Gastroesophageal sphincter (tissue), 3 donors: ENCODE measurements around the gene PSD4.

Experiments used
- EP300 ChIP-seq: sonication (generic); formaldehyde crosslinking; IDR thresholded peaks from one replicate; pipeline ENCODE4 v1.6.1; 2017; ENCODE audit warnings: antibody characterized with exemption, mild to moderate bottlenecking
- TF ChIP-seq, protein P1 (sequence below), 4 experiments: fragments of 200-600 bp in 2 of 4; fragments of 450-650 bp in 2 of 4; sonication (generic) in 1 of 4; IDR thresholded peaks; one replicate each; pipeline ENCODE4 v1.5.1; 2017 to 2019; ENCODE audit warnings: antibody characterized with exemption in 4 of 4, mild to moderate bottlenecking in 2 of 4, moderate library complexity in 2 of 4

DNA sequence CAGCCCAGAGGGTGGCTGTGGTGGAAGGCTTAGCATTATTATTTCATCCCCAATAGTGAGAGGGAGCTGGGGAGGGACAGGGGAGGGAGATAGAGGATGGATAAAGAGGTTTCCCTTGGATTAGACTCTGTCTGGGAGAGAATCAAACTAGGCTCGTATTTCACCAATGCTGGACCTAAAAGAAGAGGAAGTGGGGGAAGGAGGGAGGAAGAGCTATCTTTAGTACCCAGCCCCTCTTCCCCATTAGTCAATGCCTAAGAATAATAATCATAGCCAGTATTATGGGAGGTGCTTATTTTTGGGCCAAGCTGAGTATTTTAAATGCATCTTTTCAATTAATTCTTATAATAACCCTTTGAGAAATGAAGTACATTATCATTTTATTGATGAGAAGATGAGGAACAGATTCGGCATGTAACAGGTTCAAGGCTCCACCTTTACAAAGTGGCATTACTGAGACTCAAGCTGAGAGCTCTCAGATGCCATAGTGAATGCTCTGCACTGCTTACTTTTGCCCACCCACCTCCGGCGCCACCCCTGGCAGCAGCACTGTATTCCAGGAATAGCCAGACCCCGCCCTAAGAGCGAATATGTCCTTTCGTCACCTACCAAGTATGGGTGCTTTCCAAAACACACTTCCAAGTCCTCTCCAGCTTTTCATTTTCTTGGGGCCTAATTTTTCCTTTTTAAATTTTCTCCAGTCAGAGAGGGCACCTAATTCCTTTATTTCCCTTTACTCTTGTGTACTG lies 83.9 kb downstream of the PSD4 start:
- TF ChIP-seq EP300, result no peak
- TF ChIP-seq, protein P1, sequence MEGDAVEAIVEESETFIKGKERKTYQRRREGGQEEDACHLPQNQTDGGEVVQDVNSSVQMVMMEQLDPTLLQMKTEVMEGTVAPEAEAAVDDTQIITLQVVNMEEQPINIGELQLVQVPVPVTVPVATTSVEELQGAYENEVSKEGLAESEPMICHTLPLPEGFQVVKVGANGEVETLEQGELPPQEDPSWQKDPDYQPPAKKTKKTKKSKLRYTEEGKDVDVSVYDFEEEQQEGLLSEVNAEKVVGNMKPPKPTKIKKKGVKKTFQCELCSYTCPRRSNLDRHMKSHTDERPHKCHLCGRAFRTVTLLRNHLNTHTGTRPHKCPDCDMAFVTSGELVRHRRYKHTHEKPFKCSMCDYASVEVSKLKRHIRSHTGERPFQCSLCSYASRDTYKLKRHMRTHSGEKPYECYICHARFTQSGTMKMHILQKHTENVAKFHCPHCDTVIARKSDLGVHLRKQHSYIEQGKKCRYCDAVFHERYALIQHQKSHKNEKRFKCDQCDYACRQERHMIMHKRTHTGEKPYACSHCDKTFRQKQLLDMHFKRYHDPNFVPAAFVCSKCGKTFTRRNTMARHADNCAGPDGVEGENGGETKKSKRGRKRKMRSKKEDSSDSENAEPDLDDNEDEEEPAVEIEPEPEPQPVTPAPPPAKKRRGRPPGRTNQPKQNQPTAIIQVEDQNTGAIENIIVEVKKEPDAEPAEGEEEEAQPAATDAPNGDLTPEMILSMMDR (IDR thresholded peaks at IDR 0.05), result no peak
